Endothelial cell of umbilical vein (primary cell): ENCODE results near the gene KCNQ1OT1. TPM values are rescaled to one million over a fixed set of nuclear protein-coding genes. Genes with fewer than 3 reads are reported as not detected.

ENCODE experiments used
- BruUV-seq: library from RNA; stranded (reverse); fragments of 400-500 nt; replicated peaks from 2 replicates; lab custom pipeline; 2021; lab: Mats Ljungman, UMichigan
- CTCF ChIA-PET: fragments of 300-600, 350-600 bp; sonication (Branson Sonifier 250); formaldehyde crosslinking; loops from one replicate; lab custom pipeline; 2021; ENCODE audit warnings: antibody characterized with exemption, inconsistent platforms; lab: Charles Lee
- POLR2A ChIA-PET: fragments of 300-600, 350-600 bp; sonication (Branson Sonifier 250); formaldehyde crosslinking; loops from one replicate; lab custom pipeline; 2021; ENCODE audit warnings: antibody characterized with exemption, inconsistent platforms; lab: Charles Lee
- DNase-seq: peaks from one replicate; pipeline ENCODE4 v3.0.0-alpha.2; 2011; ENCODE audit warnings: low read depth, low spot score
- FAIRE-seq: peaks from 2 replicates; lab custom pipeline; 2011; peaks lifted over from hg19 to GRCh38; lab: Jason Lieb, UNC
- H2AFZ ChIP-seq: 2 replicates; pipeline ENCODE4 v1.6.0; 2012; ENCODE audit warnings: low read depth, low read length, control low read depth, inconsistent platforms
- H3K27ac ChIP-seq: 2 replicates; pipeline ENCODE4 v1.5.1; 2011; ENCODE audit warnings: low read depth, mild to moderate bottlenecking, control low read depth, low read length, moderate library complexity; ENCODE audit not compliant: insufficient read depth
- H3K27me3 ChIP-seq, 2 experiments: 2 replicates each; pipeline versions ENCODE4 v1.6.0 to v1.6.1; 2011; ENCODE audit warnings: low read length in 2 of 2, mixed read lengths in 1 of 2; ENCODE audit not compliant: control insufficient read depth in 2 of 2, insufficient read depth in 2 of 2
- H3K36me3 ChIP-seq, 2 experiments: 2 replicates in 1 of 2; 3 replicates in 1 of 2; pipeline ENCODE4 v1.5.1; 2011; ENCODE audit warnings: low read length in 2 of 2, mild to moderate bottlenecking in 1 of 2, moderate library complexity in 1 of 2; ENCODE audit not compliant: control insufficient read depth in 2 of 2, insufficient read depth in 2 of 2; ENCODE audit errors: extremely low read depth in 1 of 2
- H3K4me1 ChIP-seq: 3 replicates; pipeline ENCODE4 v1.5.1; 2011; ENCODE audit warnings: mild to moderate bottlenecking, low read length; ENCODE audit not compliant: control insufficient read depth, insufficient read depth; ENCODE audit errors: extremely low read depth
- H3K4me2 ChIP-seq: 2 replicates; pipeline ENCODE4 v1.6.1; 2011; ENCODE audit warnings: low read length, control low read depth, mixed read lengths; ENCODE audit not compliant: insufficient read depth
- H3K4me3 ChIP-seq, 3 experiments: fragments of 200-600 bp in 1 of 3; sonication (generic), shearing (Covaris generic) in 1 of 3; replicated peaks in 1 of 3; 2 replicates each; pipeline ENCODE4 v1.5.1; 2011 to 2016; ENCODE audit warnings: control low read depth in 3 of 3, low read length in 3 of 3, mild to moderate bottlenecking in 2 of 3, inconsistent platforms in 1 of 3, low read depth in 1 of 3, moderate library complexity in 1 of 3; ENCODE audit not compliant: insufficient read depth in 1 of 3
- H3K79me2 ChIP-seq: 2 replicates; pipeline ENCODE4 v1.6.0; 2012; ENCODE audit warnings: low read length, inconsistent platforms; ENCODE audit not compliant: control insufficient read depth, insufficient read depth
- H3K9ac ChIP-seq: replicated peaks from 2 replicates; pipeline ENCODE3; 2011; ENCODE audit warnings: low read length, control low read depth; ENCODE audit not compliant: insufficient read depth; ENCODE audit errors: extremely low read depth
- H3K9me1 ChIP-seq: replicated peaks from 3 replicates; pipeline ENCODE4 v1.6.0; 2011; ENCODE audit warnings: mild to moderate bottlenecking, low read length; ENCODE audit not compliant: control insufficient read depth, insufficient read depth; ENCODE audit errors: extremely low read depth
- H3K9me3 ChIP-seq: replicated peaks from 2 replicates; pipeline ENCODE4 v1.5.1; 2012; ENCODE audit warnings: low read length, inconsistent platforms; ENCODE audit not compliant: control insufficient read depth, insufficient read depth
- H4K20me1 ChIP-seq: replicated peaks from 2 replicates; pipeline ENCODE3; 2011; ENCODE audit warnings: mild to moderate bottlenecking, low read length; ENCODE audit not compliant: control insufficient read depth, insufficient read depth; ENCODE audit errors: extremely low read depth
- CTCF ChIP-seq, 2 donors: IDR thresholded peaks; 1 replicate in 1 of 2; 2 replicates in 1 of 2; pipeline ENCODE4 v1.5.1; 2011; ENCODE audit warnings: low read length in 2 of 2, mild to moderate bottlenecking in 2 of 2, moderate library complexity in 2 of 2, control low read depth in 1 of 2, inconsistent platforms in 1 of 2, low read depth in 1 of 2; ENCODE audit not compliant: insufficient read depth in 1 of 2; ENCODE audit errors: extremely low read depth in 1 of 2
- EZH2 ChIP-seq: IDR thresholded peaks from 2 replicates; pipeline ENCODE4 v1.6.1; 2012; ENCODE audit warnings: borderline replicate concordance, low read depth, mild to moderate bottlenecking, moderate library complexity, low read length, inconsistent platforms; ENCODE audit not compliant: severe bottlenecking
- FOS ChIP-seq: IDR thresholded peaks from 2 replicates; pipeline ENCODE4 v1.6.1; 2011; ENCODE audit warnings: mild to moderate bottlenecking, low read length, moderate library complexity, borderline replicate concordance; ENCODE audit not compliant: insufficient read depth
- GATA2 ChIP-seq: IDR thresholded peaks from 2 replicates; pipeline ENCODE4 v1.7.0; 2011; ENCODE audit warnings: low read depth, mild to moderate bottlenecking, moderate library complexity, mixed read lengths, low read length; ENCODE audit not compliant: insufficient read length, insufficient read depth
- JUN ChIP-seq: IDR thresholded peaks from 2 replicates; pipeline ENCODE4 v1.6.1; 2011; ENCODE audit warnings: borderline replicate concordance, low read depth; ENCODE audit not compliant: insufficient read length, insufficient read depth
- MAX ChIP-seq: IDR thresholded peaks from 2 replicates; pipeline ENCODE4 v1.6.1; 2011; ENCODE audit not compliant: insufficient read depth, insufficient read length
- MYC ChIP-seq: IDR thresholded peaks from one replicate; pipeline ENCODE4 v1.6.1; 2011; ENCODE audit warnings: mild to moderate bottlenecking, low read depth, low read length
- POLR2A ChIP-seq: IDR thresholded peaks from 2 replicates; pipeline ENCODE4 v1.6.1; 2012; ENCODE audit warnings: low read depth, mild to moderate bottlenecking, control low read depth, low read length
- POLR2AphosphoS5 ChIP-seq: IDR thresholded peaks from 2 replicates; pipeline ENCODE4 v1.6.1; 2012; ENCODE audit warnings: low read depth, mild to moderate bottlenecking, control low read depth, low read length, moderate library complexity; ENCODE audit not compliant: insufficient read depth
- dilution Hi-C: fragments of 300-500 bp; cut with MboI; formaldehyde crosslinking; loops from one replicate; pipeline ENCODE4 v1.15.0; 2019; ENCODE audit warnings: low sequenced_read_pairs; ENCODE audit not compliant: extremely low pct_ligation_motif_present
- intact Hi-C: fragments of 100-400 bp; cut with micrococcal nuclease; formaldehyde crosslinking; loops from one replicate; pipeline ENCODE4 v1.10.0; 2022
- polyA plus RNA-seq, 4 experiments: library from polyadenylated mRNA; depleted of rRNA in 3 of 4; stranded (reverse) in 3 of 4; unstranded in 1 of 4; fragments of >200 nt; gene quantifications; 2 replicates each; pipeline versions ENCODE4 v1.2.1 to v1.2.3, GENCODE V29; 2011 to 2012; ENCODE audit warnings: missing spikeins in 1 of 4
- total RNA-seq: library from RNA; stranded (reverse); gene quantifications from 2 replicates; pipeline ENCODE4 v1.2.3, GENCODE V29; 2021

The KCNQ1OT1 gene
- total and polyA plus RNA-seq, 2 donors (not counting 3 experiments of a cell fraction or from before 2014, with no cell fraction given): 0.11 to 1.8 TPM

- Histone ChIP-seq H2AFZ (no peak overlapping the region), H4K20me1 (no peaks in the 10 kb centered on the region), H3K27ac (no peak overlapping the region), H3K79me2 (no peaks in the 10 kb centered on the region), H3K9me1 (no peaks in the 10 kb centered on the region), H3K4me3 (no peak overlapping the region), H3K4me2 (no peak overlapping the region), H3K9me3 (no peaks in the 10 kb centered on the region), H3K9ac (no peak overlapping the region), H3K27me3 (no peaks in the 10 kb centered on the region), H3K36me3 (no peaks in the 10 kb centered on the region), H3K4me1 (no peaks in the 10 kb centered on the region)
- FAIRE-seq: no peak
- intact Hi-C loops: no loop called here
- ChIA-PET POLR2A (no interaction called here), CTCF (no interaction called here)
- no TSS peak for BruUV-seq
- no peak for DNase-seq
- TF ChIP-seq MYC: no peak
- no peak for TF ChIP-seq POLR2AphosphoS5
- no peak for TF ChIP-seq POLR2A
- TF ChIP-seq EZH2: no peak
- no peak for TF ChIP-seq MAX
- no peak for TF ChIP-seq FOS
- no peak for TF ChIP-seq JUN
- TF ChIP-seq CTCF (IDR thresholded peaks at IDR 0.05; ENCODE audit: extremely low read depth in 1 of 2, insufficient read depth in 1 of 2, low read depth in 1 of 2, low read length in 2 of 2): no peak
- TF ChIP-seq GATA2: no peak
- dilution Hi-C loops: no loop called here
Measured at GRCh38 chr11:2577031-2577990, 122.5 kb downstream of the KCNQ1OT1 start.
